Kidney (tissue), 14 donors: ENCODE measurements around the gene HLF. TPM values are rescaled to one million over a fixed set of nuclear protein-coding genes. Genes with fewer than 3 reads are reported as not detected.

Experiments used
- DNase-seq, 5 donors: peaks; one replicate each; pipeline ENCODE4 v3.0.0-alpha.2; 2013 to 2020
- FAIRE-seq: peaks from 2 replicates; lab custom pipeline; 2012; peaks lifted over from hg19 to GRCh38; lab: Jason Lieb, UNC
- H3K27ac ChIP-seq, 2 donors: one replicate each; pipeline ENCODE4 v1.7.0; 2013; ENCODE audit warnings: low read depth in 2 of 2, low read length in 2 of 2, inconsistent platforms in 1 of 2
- H3K27me3 ChIP-seq: one replicate; pipeline ENCODE4 v1.7.1; 2013; ENCODE audit warnings: low read length, inconsistent platforms; ENCODE audit not compliant: control insufficient read depth, insufficient read depth
- H3K36me3 ChIP-seq, 3 donors: one replicate each; pipeline versions ENCODE4 v1.7.0 to v1.7.1; 2013; ENCODE audit warnings: low read length in 3 of 3, control low read depth in 1 of 3, inconsistent platforms in 1 of 3; ENCODE audit not compliant: insufficient read depth in 3 of 3, control insufficient read depth in 2 of 3
- H3K4me1 ChIP-seq, 3 donors: one replicate each; pipeline versions ENCODE4 v1.7.0 to v1.7.1; 2013; ENCODE audit warnings: low read length in 3 of 3, inconsistent platforms in 1 of 3, low read depth in 1 of 3; ENCODE audit not compliant: control insufficient read depth in 2 of 3, insufficient read depth in 2 of 3
- H3K4me3 ChIP-seq, 3 donors: one replicate each; pipeline versions ENCODE4 v1.7.0 to v1.8.1; 2013; ENCODE audit warnings: low read length in 3 of 3, control low read depth in 1 of 3, inconsistent platforms in 1 of 3
- H3K9ac ChIP-seq, 3 donors: one replicate each; pipeline versions ENCODE4 v1.7.0 to v1.7.1; 2013; ENCODE audit warnings: low read length in 3 of 3, control low read depth in 1 of 3, inconsistent platforms in 1 of 3
- H3K9me3 ChIP-seq, 3 donors: one replicate each; pipeline versions ENCODE4 v1.7.0 to v1.7.1; 2013; ENCODE audit warnings: low read length in 3 of 3, control low read depth in 1 of 3, inconsistent platforms in 1 of 3; ENCODE audit not compliant: control insufficient read depth in 2 of 3, insufficient read depth in 1 of 3
- CTCF ChIP-seq: IDR thresholded peaks from 3 replicates; pipeline ENCODE4 v1.5.1; 2012; ENCODE audit warnings: mild to moderate bottlenecking, moderate library complexity, borderline replicate concordance; ENCODE audit not compliant: insufficient read depth; ENCODE audit errors: extremely low read depth
- intact Hi-C: fragments of 100-400 bp; cut with DNase I; formaldehyde crosslinking; loops from one replicate; pipeline ENCODE4 v1.11.1; 2022
- polyA plus RNA-seq: library from polyadenylated mRNA; stranded (reverse); fragments of 350-450 nt; fragmentation: Illumina TruSeq; extraction: RNeasy Lipid Tissue Mini Kit (QIAGEN cat#74804); gene quantifications from one replicate; pipeline ENCODE4 v1.2.3, GENCODE V29; 2014; ENCODE audit warnings: low read depth, low replicate concordance; ENCODE audit not compliant: insufficient read depth
- total RNA-seq: library from RNA; stranded (reverse); fragmentation: NEBNext Ultra II Directional; extraction: Animal tissue kit (Norgen Biotek cat#: 25700); gene quantifications from one replicate; pipeline ENCODE4 v1.2.1, GENCODE V29; 2021
- donor health status: control.
- donor health status: control.
- donor health status: control.
- donor health status: control.
- donor health status: control.
- donor health status: DM: yes; HTN: yes; CAD: no.
- donor health status: Normal renal cell carcinoma (clear cell type).

Gene HLF
- total and polyA plus RNA-seq, 2 donors from 2014 or later = 9.1 to 38.4 TPM

- TF ChIP-seq CTCF = no peak
- no peak overlapping the region for H3K9ac ChIP-seq
- FAIRE-seq (no peak), DNase-seq (peak in 1 of 5 donors; percentile 9)
- H3K27ac ChIP-seq = no peak overlapping the region
- H3K36me3 ChIP-seq = no peaks in the 10 kb centered on the region
- no peaks in the 10 kb centered on the region for H3K27me3 ChIP-seq
- intact Hi-C loops = loop anchor here (10.0 kb wide), 1 partner anchor 164 kb away; the partner anchor contains the start of gene SMIM36
- peaks cover 0 to 4% (median 0%) of the 10 kb centered on the region in 3 donors for H3K9me3 ChIP-seq
- H3K4me1 ChIP-seq = peaks cover 0 to 6% (median 0%) of the 10 kb centered on the region in 3 donors
- no peak overlapping the region for H3K4me3 ChIP-seq
Measured at GRCh38 chr17:55350825-55351205, 86.1 kb downstream of the HLF start.

GRCh38 chr17:55351226-55351625 is 86.5 kb downstream of the HLF start:
- DNase-seq (no peak), FAIRE-seq (no peak)
- H3K4me1 ChIP-seq = peaks cover 0 to 6% (median 0%) of the 10 kb centered on the region in 3 donors
- no peak overlapping the region for H3K4me3 ChIP-seq
- no peak overlapping the region for H3K27ac ChIP-seq
- no peaks in the 10 kb centered on the region for H3K27me3 ChIP-seq
- TF ChIP-seq CTCF = no peak
- no peak overlapping the region for H3K9ac ChIP-seq
- intact Hi-C loops = loop anchor here (10.0 kb wide), 1 partner anchor 164 kb away; the partner anchor contains the start of gene SMIM36
- no peaks in the 10 kb centered on the region for H3K36me3 ChIP-seq
- peaks cover 0 to 4% (median 0%) of the 10 kb centered on the region in 3 donors for H3K9me3 ChIP-seq

- intact Hi-C loops = loop anchor here (10.0 kb wide), 1 partner anchor 161 kb away; the partner anchor contains the start of gene SMIM36
Measured at GRCh38 chr17:55354010-55354409, 89.2 kb downstream of the HLF start.

More at GRCh38 chr17:55354010-55354409, 89.2 kb downstream of the HLF start:
- TF ChIP-seq CTCF = no peak
- H3K27me3 ChIP-seq = no peaks in the 10 kb centered on the region
- H3K36me3 ChIP-seq = no peaks in the 10 kb centered on the region
- FAIRE-seq (no peak), DNase-seq (no peak)
- no peaks in the 10 kb centered on the region for H3K9me3 ChIP-seq
- no peak overlapping the region for H3K9ac ChIP-seq
- H3K27ac ChIP-seq = no peak overlapping the region
- H3K4me3 ChIP-seq = no peak overlapping the region
- H3K4me1 ChIP-seq = peaks cover 0 to 4% (median 0%) of the 10 kb centered on the region in 3 donors
